AML-193 (cell line): ENCODE data around the gene ABHD2.
"Not testable (repeated sequence)": the region's sequence is repeated elsewhere in the genome, so short reads cannot be mapped to it uniquely, and the experiment has no call there.

ENCODE experiments used
- DNase-seq, 2 experiments: peaks; one replicate each; lab custom pipeline; 2025; lab: John Stamatoyannopoulos, UW

Gene ABHD2

GRCh38 chr15:89139613-89140499, 51.6 kb downstream of the ABHD2 start:
- DNase-seq: peak in 1 of 2 experiments; percentile 0

DNA sequence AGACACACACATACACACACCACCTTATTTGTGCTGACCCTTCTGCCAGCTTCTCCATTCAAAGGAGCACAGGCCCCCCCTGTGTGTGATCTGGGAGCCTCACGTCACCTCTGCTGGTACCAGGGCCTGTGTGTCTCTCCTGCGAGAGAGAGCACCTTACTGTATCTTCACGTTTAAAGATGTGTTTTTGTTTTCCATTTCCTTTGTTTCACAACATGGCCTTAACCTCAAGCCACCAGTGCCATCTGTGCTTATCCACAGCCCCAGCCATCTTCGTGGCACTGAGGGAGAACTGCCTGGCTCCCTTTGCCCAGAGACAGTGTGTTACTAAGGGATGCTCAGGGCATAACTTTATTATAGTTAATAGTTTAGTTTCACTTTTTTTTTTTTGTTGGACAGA, 52.3 kb downstream of the ABHD2 start:
- peak; percentile 7 to 15 for DNase-seq

GRCh38 chr15:89141159-89141558, 52.9 kb downstream of the ABHD2 start:
- not testable (repeated sequence) for DNase-seq

- DNase-seq: no peak
Measured at GRCh38 chr15:89141885-89142284, 53.6 kb downstream of the ABHD2 start.

DNA sequence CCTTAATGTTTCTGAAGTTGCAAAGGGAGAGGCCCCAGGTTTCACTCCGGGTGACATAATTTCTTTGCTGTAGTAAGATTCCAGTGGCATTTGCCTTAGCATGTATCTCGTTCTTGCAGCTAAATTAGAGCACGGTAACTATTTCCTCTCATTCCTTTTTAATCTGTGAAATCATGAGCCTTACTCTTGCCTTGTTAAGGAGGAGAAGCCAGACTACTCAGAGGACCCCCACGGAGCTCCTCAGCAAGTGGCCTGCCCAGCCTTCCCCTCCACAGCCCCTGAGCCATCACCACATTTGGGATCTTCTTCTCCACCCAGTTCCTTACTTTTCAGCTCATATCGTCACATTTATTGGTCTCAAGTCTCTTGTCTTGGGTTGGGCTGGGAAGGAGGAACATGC, 54.2 kb downstream of the ABHD2 start:
- DNase-seq: no peak

DNA sequence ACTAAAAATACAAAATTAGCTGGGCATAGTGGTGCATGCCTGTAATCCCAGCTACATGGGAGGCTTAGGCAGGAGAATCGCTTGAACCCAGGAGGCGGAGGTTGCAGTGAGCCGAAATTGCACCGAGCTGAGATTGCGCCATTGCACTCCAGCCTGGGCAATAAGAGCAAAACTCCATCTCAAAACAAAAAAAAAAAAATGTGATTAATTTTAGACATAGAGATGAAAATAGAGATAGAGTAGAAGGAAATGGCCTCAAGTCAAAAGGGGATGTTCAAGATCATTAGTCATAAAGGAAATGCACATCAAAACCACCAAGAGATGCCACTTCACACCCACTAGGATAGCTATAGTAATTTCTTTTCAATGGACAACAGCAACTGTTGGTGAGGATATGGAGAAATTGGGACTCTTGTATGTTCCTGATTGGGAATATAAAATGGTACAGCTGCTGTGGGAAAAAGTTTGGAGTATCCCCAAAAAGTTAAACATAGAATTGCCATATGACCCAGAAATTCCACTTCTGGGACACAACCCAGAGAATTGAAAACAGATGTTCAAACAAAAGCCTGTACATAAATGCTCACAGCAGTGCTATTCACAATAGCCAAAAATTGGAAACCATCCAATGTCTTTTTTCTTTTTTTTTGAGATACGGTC, 55.4 kb downstream of the ABHD2 start:
- DNase-seq: peak; percentile 64 to 77

GRCh38 chr15:89144491-89144890, 56.2 kb downstream of the ABHD2 start:
- no peak for DNase-seq

DNA sequence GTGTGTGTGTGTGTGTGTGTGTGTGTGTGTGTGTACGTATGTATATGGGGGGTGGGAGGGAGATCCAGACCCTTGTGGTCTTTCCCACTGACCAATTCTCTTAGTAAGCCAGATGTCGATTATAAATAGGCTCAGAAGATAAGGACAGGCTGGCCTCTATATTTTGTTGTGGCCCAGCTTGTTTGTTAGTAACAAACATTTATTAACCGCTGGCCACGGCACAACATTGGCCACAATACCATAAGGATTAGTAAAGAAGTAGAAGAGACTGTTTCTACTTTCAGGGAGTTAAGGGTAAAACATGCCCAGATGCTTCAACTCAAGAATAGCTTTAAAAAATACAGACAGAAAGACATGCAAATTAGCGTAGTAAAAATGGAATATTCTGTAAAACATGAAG, 58.1 kb downstream of the ABHD2 start:
- DNase-seq: no peak

DNA sequence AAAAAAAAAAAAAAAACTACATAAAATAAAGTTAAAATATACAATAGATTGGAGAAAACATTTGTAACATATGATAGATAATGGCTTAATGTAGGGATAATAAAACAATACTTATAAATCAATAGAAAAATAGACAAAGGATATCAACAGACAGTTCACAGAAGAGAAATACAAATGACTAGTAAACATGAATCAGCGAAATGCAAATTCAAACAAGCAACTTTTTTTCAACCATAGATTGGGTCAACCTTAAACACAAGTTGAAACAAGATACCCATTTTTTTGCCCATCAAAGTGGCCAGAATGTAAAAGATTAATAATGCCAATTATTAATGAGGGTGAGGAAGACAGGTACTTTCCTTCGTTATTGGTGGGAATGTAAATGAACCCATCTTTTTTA, 59.9 kb downstream of the ABHD2 start:
- DNase-seq: no peak

DNA sequence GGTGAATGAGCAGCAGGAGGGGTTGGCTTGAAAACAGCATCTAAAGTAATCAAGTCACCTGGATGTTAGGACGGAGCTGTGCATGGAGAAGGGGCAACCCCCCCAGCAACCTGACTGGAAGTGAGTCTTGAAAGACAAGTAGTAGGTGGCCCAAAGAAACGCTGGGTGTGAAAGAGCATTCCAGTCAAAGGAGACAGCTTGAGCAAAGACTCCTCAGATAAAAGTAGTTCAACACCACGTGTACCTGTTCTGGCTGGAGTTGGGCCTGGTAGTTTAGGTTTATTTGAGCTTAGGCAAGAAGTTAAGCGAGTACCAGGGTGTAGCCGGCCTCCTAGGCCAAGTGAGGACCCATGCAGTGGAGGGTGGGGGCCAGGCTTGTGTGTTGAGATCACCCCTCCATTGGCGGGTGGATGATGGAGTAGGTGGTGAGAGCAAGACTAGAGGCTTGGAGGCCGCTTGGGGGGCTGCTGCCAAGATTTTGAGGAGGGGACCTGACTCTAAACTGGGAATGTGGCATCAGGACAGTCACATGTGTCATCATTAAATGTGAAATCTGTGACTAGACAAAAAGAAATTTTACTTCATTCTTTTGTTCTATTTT, 61.3 kb downstream of the ABHD2 start:
- DNase-seq: no peak

- no peak for DNase-seq
Measured at GRCh38 chr15:89150287-89150686, 62.0 kb downstream of the ABHD2 start.

DNA sequence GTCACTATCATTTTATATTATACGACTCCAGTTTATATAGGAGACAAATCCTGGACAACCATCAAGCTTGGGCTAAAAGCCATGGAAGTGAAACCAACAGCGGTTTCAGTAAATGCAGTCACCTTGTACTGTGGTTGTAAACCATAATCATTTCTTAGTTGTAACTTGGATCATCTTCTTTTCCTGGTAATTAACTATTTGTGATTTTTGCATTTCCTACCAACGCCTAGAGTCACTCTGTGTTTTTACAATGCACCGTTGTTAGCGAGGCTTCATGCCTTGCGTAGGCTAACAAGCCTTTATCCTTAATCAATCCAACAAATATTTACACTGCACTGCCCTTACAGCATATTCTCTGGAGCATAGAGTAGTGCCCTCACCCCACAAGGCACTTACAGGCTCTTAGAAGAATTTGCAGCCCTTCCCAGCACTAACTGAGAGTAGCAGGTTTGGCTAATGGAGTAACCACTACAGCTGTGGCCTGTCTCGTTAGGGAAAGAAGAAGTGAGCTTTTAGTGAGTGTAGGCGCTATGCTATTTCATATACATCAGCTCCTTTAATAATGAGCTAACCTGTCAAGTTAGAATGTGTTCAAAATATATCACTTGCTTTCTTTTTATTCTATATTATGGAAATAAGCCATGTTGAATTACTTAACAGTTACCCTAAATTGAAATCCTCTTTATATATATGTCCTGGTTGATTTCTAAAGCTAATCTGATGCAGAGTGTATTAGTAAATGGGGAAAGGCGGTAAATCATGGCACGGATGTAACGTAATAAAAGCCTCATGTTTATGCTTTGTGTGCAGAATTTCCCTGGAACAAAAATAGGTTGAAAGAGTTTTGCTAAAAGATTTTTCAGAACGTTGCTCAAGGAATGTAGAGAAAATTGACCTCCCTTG, 62.8 kb downstream of the ABHD2 start:
- no peak for DNase-seq

- no peak for DNase-seq
Measured at GRCh38 chr15:89155122-89155521, 66.9 kb downstream of the ABHD2 start.

DNA sequence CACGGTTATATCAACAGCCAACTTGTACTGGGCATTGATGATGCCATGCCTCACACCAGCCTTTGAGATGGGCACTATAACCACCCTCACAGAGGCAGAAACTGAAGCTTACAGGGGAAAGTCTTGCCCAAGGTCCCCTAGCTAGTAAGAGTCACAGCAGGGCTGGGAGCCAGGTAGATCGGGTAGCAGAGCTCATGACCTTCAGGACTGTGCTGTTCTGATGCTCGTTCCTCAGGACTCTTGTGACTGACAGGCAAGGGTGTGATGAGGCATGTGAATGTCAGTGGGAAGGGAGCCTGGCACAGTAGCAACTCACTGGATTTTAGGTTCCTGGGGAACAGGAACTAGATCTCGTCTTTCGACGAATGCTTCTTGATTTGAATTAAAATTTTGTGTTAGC, 67.4 kb downstream of the ABHD2 start:
- no peak for DNase-seq

GRCh38 chr15:89157061-89157460, 68.8 kb downstream of the ABHD2 start:
- DNase-seq: no peak

DNA sequence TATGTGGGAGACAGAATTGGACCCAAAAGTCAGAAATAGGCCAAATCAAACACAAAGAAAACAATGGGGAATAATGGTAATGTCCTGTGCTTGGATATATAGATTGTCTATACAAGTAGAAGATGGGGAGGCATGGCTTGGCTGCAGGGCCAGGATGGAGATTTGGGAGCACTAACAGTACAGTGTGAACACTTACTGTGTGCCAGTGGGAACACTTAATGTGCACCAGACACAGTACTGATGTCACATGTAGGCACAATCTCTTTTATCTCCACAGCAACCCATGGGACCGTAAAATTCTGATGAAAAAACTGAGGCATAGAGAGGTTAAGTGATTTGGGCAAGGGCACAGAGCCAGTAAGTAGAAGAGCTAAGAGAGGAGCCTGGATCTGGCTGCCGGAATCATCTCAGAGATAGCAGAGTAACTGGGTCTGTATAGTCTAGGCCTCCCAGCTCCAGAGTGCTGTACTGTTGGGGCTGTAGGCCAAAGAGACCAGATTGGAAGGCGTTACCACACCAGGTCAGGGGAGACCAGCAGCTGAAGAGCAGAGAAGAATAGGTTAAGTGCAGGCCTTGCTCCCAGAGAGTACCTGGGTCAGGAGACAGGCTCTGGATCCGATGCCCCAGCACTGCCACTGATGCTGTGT, 69.8 kb downstream of the ABHD2 start:
- no peak for DNase-seq

DNA sequence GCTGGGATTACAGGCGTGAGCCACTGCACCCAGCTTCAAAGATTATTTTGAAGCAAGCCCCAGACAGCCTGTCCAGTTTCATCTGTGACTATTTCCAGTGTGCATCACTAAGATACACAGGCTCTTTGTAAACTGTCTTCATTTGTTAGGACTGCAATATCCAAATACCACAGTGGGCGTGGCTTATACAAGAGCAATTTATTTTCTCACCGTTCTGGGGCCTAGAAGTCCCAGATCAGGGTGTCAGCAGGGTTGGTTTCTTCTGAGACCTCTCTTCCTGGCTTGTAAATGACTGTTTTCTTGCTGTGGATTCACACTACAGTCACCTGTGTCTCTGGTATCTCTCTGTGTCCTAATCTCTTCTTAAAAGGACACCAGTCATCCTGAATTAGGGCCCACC, 73.4 kb downstream of the ABHD2 start:
- no peak for DNase-seq

DNA sequence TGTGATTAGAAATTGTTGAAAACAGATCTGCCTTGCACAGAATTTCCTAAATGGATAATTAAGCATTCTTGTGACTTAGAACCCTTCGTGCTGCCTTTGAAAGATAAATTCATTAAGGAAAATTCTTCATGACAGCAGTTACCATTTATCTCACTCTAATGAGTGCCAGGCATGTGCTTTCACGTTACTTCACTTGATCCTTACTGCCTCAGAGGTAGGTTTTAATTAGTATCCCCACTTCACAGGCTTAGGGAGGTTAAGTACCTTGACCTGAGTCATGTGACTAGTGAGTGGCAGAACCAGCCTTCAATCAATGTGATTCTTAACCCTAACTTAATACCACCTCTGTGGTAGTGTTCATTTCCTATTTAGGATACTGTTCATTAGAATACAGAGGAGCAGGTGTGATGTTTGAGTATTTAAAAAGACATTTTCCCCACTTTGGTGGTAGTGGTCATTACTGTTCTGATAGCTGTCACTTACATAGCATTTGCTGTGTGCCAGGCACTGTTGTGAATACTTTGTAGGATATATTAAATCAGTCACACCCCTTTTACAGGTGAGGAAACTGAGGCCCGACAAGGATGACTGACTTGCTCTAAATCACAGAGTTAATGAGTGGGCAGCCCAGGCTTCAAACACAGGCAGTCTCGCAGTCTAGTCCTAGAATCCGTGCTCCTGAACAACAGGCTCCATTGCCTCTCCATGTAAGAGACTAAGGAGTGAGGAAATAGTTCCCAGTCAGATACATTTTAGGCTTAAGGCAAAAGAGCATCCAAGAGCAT, 75.2 kb downstream of the ABHD2 start:
- no peak for DNase-seq

DNA sequence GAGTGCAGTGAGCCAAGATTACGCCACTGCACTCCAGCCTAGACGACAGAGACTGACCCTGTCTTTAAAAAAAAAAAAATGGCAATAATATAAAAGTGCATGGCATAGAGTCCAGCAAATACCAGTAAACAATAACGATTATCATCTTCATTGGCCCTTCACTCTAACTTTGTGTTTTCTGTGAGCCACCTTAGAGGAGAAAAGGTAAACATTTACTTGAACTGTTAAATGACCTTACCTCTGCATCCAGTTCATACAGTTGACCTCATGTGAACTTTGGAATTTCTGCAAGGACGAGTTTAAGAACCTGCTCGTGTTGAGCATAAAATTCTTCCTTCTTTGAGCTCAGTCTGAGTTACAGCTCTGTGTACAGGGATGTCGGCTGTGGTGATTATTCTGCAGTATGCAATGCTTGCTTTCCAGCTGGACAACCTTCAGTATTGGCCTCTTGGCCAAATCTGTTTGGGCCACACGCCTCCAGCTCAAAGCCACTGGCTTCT, 76.5 kb downstream of the ABHD2 start:
- no peak for DNase-seq

- no peak for DNase-seq
Measured at GRCh38 chr15:89165677-89166076, 77.4 kb downstream of the ABHD2 start.
